ENCODE results near the gene FOXP1.

DNA sequence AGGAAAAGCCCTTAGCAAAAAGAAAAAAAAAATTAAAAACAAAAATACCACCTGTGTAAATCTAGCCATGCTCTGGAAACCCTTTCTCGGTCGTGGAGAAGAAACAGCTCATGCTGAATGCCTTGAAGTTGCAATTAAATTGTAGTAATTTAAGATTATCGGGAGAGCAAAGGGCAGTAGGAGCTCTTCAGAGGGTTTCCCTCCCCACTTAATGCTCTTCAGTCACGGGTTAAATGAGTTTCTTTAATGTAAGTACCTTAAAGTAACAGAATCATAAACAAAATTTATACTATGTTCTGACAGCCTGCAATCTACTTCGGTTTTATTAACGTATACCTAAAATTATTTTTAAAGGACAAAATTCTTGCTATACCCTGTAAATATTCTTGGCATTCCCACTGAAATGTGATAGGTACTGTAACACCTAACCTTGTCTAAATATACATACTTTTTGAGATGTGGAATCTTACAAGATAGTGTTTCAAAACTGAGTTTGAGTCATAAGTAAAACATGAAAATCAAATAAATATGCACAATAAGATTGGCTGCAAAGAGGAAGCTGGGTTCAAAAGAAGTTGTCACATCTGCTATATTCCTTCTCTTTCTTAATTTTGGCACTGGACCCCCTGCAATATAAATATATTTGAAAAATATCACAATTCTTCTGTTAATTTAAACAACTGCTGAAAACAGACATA, 5.3 kb downstream of the FOXP1 start:
- TF ChIP-seq CTCF (conservative IDR thresholded peaks at IDR 0.05; ENCODE audit: low read depth, low read length) (no peak), EZH2 (IDR thresholded peaks at IDR 0.05; ENCODE audit: borderline replicate concordance, low read depth, low read length, poor library complexity, severe bottlenecking) (no peak)
